Upper lobe of left lung (tissue), 6 donors: ENCODE data around the gene CDV3. TPM values are rescaled to one million over a fixed set of nuclear protein-coding genes. Genes with fewer than 3 reads are reported as not detected.

Experiments
- ATAC-seq, 2 donors: fragments of 200-7000 bp; cut with Tn5 transposase; one replicate each; pipeline ENCODE4 v1.9.1; 2022; ENCODE audit warnings: mild to moderate bottlenecking in 2 of 2, moderate library complexity in 2 of 2; ENCODE audit not compliant: low FRiP score in 2 of 2
- DNase-seq, 2 donors: peaks; one replicate each; pipeline ENCODE4 v3.0.0-alpha.2; 2019 to 2020
- H3K27ac ChIP-seq, 4 donors: fragments of 200-600 bp; sonication (generic); one replicate each; pipeline ENCODE4 v1.5.1; 2016 to 2019
- H3K27me3 ChIP-seq, 4 donors: fragments of 200-600 bp; sonication (generic); one replicate each; pipeline ENCODE4 v1.5.1; 2017 to 2019
- H3K36me3 ChIP-seq, 4 donors: fragments of 200-600 bp; sonication (generic); one replicate each; pipeline ENCODE4 v1.5.1; 2016 to 2019
- H3K4me1 ChIP-seq, 4 donors: fragments of 200-600 bp; sonication (generic); one replicate each; pipeline ENCODE4 v1.5.1; 2018 to 2019
- H3K4me3 ChIP-seq, 4 donors: fragments of 200-600 bp; sonication (generic); one replicate each; pipeline ENCODE4 v1.5.1; 2017 to 2019; ENCODE audit warnings: mild to moderate bottlenecking in 2 of 4, moderate library complexity in 1 of 4
- H3K9me3 ChIP-seq, 4 donors: fragments of 200-600 bp; sonication (generic); one replicate each; pipeline ENCODE4 v1.5.1; 2018 to 2019
- CTCF ChIP-seq, 6 experiments: fragments of 450-650 bp in 4 of 6; fragments of 200-600 bp in 2 of 6; sonication (generic) in 2 of 6; IDR thresholded peaks; one replicate each; pipeline ENCODE4 v1.5.1; 2016 to 2019; ENCODE audit warnings: antibody characterized with exemption in 6 of 6
- EP300 ChIP-seq, 4 donors: sonication (generic); formaldehyde crosslinking; IDR thresholded peaks; one replicate each; pipeline ENCODE4 v1.5.1; 2017; ENCODE audit warnings: antibody characterized with exemption in 4 of 4, control low read depth in 2 of 4
- POLR2A ChIP-seq, 4 donors: fragments of 450-650 bp; IDR thresholded peaks; one replicate each; pipeline ENCODE4 v1.5.1; 2016 to 2017; ENCODE audit warnings: antibody characterized with exemption in 4 of 4, mild to moderate bottlenecking in 2 of 4
- POLR2AphosphoS5 ChIP-seq, 2 donors: sonication (generic); formaldehyde crosslinking; IDR thresholded peaks; one replicate each; pipeline ENCODE4 v1.5.1; 2017; ENCODE audit warnings: antibody characterized with exemption in 2 of 2
- WGBS, 2 donors: methylation state at CpG; one replicate each; pipeline ENCODE4 v1.1.5; 2017 to 2018; 5-methylcytosine and 5-hydroxymethylcytosine counted together
- total RNA-seq, 6 donors: library from RNA; depleted of rRNA in 4 of 6; stranded (reverse); fragments of >200 nt in 4 of 6; gene quantifications; one replicate each; pipeline versions ENCODE4 v1.1.0 to v1.2.1, GENCODE V29; 2016 to 2021
- donor health status: DM: no; HTN: no; CAD: no; lungs with moderate emphysema.
- donor health status: DM: no; HTN: yes; CAD: no; lungs with severe emphysema.

CDV3 gene
- total RNA-seq, 6 donors from 2014 or later = 58.3 to 181 (median 161) TPM

- no peak for TF ChIP-seq EP300 (IDR thresholded peaks at IDR 0.05)
- TF ChIP-seq POLR2A (IDR thresholded peaks at IDR 0.05) = peak in 1 of 4 donors; percentile 11
- WGBS, 2 donors = 69 to 76% methylated on average over 2 of the region's 2 CpGs
- H3K4me3 ChIP-seq = no peak overlapping the region
- DNase-seq (no peak), ATAC-seq (no peak)
- no peaks in the 10 kb centered on the region for H3K27me3 ChIP-seq
- H3K36me3 ChIP-seq = peaks cover 36 to 66% (median 48%) of the 10 kb centered on the region in 4 donors
- H3K4me1 ChIP-seq = peaks cover 3 to 23% (median 12%) of the 10 kb centered on the region in 4 donors
- H3K27ac ChIP-seq = peak overlapping the region in 1 of 4 donors; percentile 17
- H3K9me3 ChIP-seq = no peaks in the 10 kb centered on the region
Measured at GRCh38 chr3:133588784-133589465, 15.4 kb downstream of the CDV3 start.

GRCh38 chr3:133589503-133589902 is 16.0 kb downstream of the CDV3 start:
- TF ChIP-seq POLR2A (IDR thresholded peaks at IDR 0.05) = no peak
- TF ChIP-seq POLR2AphosphoS5 (IDR thresholded peaks at IDR 0.05) = no peak
- no peak for TF ChIP-seq CTCF (IDR thresholded peaks at IDR 0.05)
- no peak for TF ChIP-seq EP300 (IDR thresholded peaks at IDR 0.05)
- no peak overlapping the region for H3K27ac ChIP-seq
- ATAC-seq (no peak), DNase-seq (no peak)
- H3K4me3 ChIP-seq = no peak overlapping the region
- H3K36me3 ChIP-seq = peaks cover 30 to 60% (median 42%) of the 10 kb centered on the region in 4 donors
- H3K9me3 ChIP-seq = no peaks in the 10 kb centered on the region
- H3K4me1 ChIP-seq = peaks cover 3 to 23% (median 12%) of the 10 kb centered on the region in 4 donors
- no peaks in the 10 kb centered on the region for H3K27me3 ChIP-seq
- 78 to 87% methylated on average over 8 of the region's 8 CpGs for WGBS, 2 donors

DNA sequence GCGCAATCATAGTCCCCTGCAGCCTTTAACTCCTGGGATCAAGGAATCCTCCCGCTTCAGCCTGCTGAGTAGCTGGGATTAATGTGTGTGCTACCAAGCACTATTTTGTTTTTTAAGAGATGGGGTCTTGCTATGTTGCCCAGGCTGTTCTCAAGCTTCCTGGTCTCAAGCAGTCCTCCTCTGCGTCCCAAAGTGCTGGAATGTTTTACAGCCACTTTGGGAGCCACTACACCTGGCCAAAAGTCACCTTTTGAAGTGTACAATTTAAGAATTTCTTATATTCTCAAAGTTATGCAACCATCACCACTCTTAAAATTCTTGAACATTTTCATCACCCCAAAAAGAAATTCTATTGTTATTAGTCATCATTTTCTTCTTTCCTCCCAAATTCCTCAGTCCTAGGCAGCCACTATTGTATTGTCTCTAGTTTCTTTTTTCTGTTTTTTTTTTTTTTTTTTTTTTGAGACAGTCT is 17.8 kb downstream of the CDV3 start:
- peaks cover 3 to 23% (median 12%) of the 10 kb centered on the region in 4 donors for H3K4me1 ChIP-seq
- ATAC-seq (peak; percentile 62 to 72), DNase-seq (no peak)
- no peak for TF ChIP-seq EP300 (IDR thresholded peaks at IDR 0.05)
- no peak for TF ChIP-seq POLR2A (IDR thresholded peaks at IDR 0.05)
- TF ChIP-seq CTCF (IDR thresholded peaks at IDR 0.05) = no peak
- no peak for TF ChIP-seq POLR2AphosphoS5 (IDR thresholded peaks at IDR 0.05)
- H3K9me3 ChIP-seq = no peaks in the 10 kb centered on the region
- H3K27ac ChIP-seq = peak overlapping the region in 1 of 4 donors; percentile 23
- peaks cover 18 to 42% (median 24%) of the 10 kb centered on the region in 4 donors for H3K36me3 ChIP-seq
- H3K27me3 ChIP-seq = no peaks in the 10 kb centered on the region
- no peak overlapping the region for H3K4me3 ChIP-seq
- WGBS, 2 donors = 80 to 90% methylated on average over 3 of the region's 3 CpGs

DNA sequence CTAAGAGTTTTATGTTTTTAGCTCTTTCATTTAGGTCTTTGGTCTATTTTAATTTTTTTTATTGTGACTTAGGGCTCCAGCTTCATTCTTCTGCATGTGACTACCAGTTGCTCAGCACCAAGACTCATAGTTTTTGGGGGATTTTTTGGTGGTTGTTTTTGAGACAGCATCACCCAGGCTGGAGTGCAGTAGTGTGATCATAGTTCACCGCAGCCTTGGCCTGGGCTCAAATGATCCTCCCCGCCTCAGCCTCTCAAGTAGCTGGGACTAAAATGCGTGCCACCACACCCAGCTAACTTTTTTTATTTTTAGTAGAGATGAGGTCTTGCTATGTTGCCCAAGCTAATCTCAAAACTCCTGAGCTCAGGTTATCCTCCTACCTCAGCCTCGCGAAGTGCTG is 19.4 kb downstream of the CDV3 start:
- Histone ChIP-seq H3K4me3 (no peak overlapping the region), H3K4me1 (peaks cover 3 to 17% (median 10%) of the 10 kb centered on the region in 4 donors), H3K36me3 (peaks cover 5 to 27% (median 14%) of the 10 kb centered on the region in 4 donors), H3K27ac (no peak overlapping the region), H3K27me3 (no peaks in the 10 kb centered on the region), H3K9me3 (no peaks in the 10 kb centered on the region)
- TF ChIP-seq POLR2AphosphoS5 (IDR thresholded peaks at IDR 0.05) (no peak), CTCF (IDR thresholded peaks at IDR 0.05) (no peak), EP300 (IDR thresholded peaks at IDR 0.05) (no peak), POLR2A (IDR thresholded peaks at IDR 0.05) (no peak)
- ATAC-seq (peak in 1 of 2 donors; percentile 60), DNase-seq (no peak)
- WGBS, 2 donors = 90 to 92% methylated on average over 5 of the region's 5 CpGs

GRCh38 chr3:133593243-133593642 is 19.8 kb downstream of the CDV3 start:
- Histone ChIP-seq H3K36me3 (peaks cover 5 to 26% (median 10%) of the 10 kb centered on the region in 4 donors), H3K9me3 (no peaks in the 10 kb centered on the region), H3K27me3 (no peaks in the 10 kb centered on the region), H3K4me1 (peaks cover 3 to 13% (median 9%) of the 10 kb centered on the region in 4 donors), H3K27ac (no peak overlapping the region), H3K4me3 (no peak overlapping the region)
- ATAC-seq (no peak), DNase-seq (no peak)
- TF ChIP-seq POLR2A (IDR thresholded peaks at IDR 0.05) (no peak), POLR2AphosphoS5 (IDR thresholded peaks at IDR 0.05) (no peak), CTCF (IDR thresholded peaks at IDR 0.05) (no peak), EP300 (IDR thresholded peaks at IDR 0.05) (no peak)
- WGBS, 2 donors = 83 to 87% methylated on average over 2 of the region's 2 CpGs
